Stimulated activated naive B cell treated with anti-CD40 and anti-IgM and Interleukin-4, amounts not matched to agents 10 μg/mL and 1 μg/mL and 100 μg/mL, for 72 hours (primary cell): ENCODE data around the gene RHOT2.

Experiments
- ATAC-seq, 2 donors: fragments of 150-1000 bp; cut with Tn5 transposase; replicated peaks; 2 replicates each; pipeline ENCODE4 v1.10.0; 2021; ENCODE audit warnings: moderate library complexity in 1 of 2
- DNase-seq: peaks from one replicate; pipeline ENCODE4 v3.0.0; 2021
- H3K27ac Mint-ChIP-seq: one replicate; pipeline ENCODE4 v1.8.0; 2022; ENCODE audit warnings: mild to moderate bottlenecking, mixed read lengths
- H3K27me3 Mint-ChIP-seq, 2 donors: one replicate each; pipeline ENCODE4 v1.8.0; 2022; ENCODE audit warnings: mixed read lengths in 2 of 2
- H3K36me3 Mint-ChIP-seq, 2 donors: one replicate each; pipeline ENCODE4 v1.8.0; 2022; ENCODE audit warnings: mixed read lengths in 2 of 2, mild to moderate bottlenecking in 1 of 2
- H3K4me1 Mint-ChIP-seq, 2 donors: one replicate each; pipeline ENCODE4 v1.8.0; 2022; ENCODE audit warnings: mixed read lengths in 2 of 2, mild to moderate bottlenecking in 1 of 2
- H3K4me3 Mint-ChIP-seq, 2 donors: one replicate each; pipeline ENCODE4 v1.8.0; 2022; ENCODE audit warnings: mild to moderate bottlenecking in 2 of 2, mixed read lengths in 2 of 2, moderate library complexity in 1 of 2
- H3K9me3 Mint-ChIP-seq, 2 donors: one replicate each; pipeline ENCODE4 v1.8.0; 2022; ENCODE audit warnings: mixed read lengths in 2 of 2, mild to moderate bottlenecking in 1 of 2

Gene RHOT2

DNA sequence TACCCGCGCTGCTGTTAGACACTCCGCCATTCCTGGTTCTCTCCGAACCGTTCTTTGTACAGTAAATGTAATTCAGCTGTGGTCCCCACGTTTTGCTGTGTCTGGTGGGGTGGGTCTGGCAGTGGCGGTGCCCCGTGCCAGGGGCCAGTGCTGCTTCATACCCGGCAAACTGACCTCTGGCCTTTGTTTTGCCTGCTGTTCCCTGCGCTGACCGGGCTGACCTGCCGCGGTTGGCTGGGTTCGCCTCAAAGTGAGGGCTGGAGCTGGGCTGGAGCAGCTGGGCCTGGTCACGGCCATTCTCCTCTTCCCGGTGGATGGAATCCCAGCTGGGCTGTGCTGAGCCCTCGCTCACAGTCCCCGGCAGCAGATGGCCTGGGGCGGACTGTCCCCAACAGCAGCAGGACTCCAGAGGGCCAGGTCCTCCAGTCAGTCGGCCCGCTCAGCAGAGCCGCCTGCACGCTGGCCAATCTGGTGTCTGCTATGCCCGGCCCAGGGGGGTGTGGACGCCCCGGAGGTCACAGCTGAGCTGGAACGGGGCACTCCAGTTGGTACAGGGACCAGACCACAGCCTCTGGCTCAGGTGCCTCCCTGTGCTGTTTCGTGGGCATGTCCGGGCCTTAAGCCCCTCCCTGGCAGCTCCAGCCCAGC, 38.6 kb upstream of the RHOT2 start:
- Mint-ChIP-seq H3K4me3 (no peak overlapping the region), H3K27me3 (no peaks in the 10 kb centered on the region), H3K27ac (no peak overlapping the region), H3K9me3 (no peaks in the 10 kb centered on the region), H3K36me3 (peaks cover 11 to 15% of the 10 kb centered on the region in 2 donors), H3K4me1 (peaks cover 1% of the 10 kb centered on the region in 2 donors)
- no peak for ATAC-seq
- no peak for DNase-seq

DNA sequence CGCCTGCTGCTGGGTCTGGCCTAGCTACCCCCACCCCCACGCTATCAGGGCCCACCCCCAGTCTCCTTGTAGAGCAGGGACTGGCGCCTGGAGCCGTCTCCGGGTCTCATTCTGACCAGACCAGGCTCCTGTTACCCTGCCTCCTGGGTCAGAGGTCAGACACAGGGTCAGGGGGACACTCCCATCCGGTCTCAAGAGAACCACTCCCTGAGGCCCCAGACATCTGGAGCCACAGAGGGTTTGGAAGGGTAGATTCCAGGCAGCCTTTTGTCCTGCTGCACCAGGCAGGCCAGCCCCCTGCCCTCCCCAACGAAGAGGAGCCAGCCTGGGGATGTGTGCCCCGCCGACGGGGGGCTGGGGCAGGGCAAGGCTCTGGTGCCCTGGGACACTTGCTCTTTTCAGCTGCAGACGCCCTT, 38.1 kb upstream of the RHOT2 start:
- no peak overlapping the region for H3K4me3 Mint-ChIP-seq

DNA sequence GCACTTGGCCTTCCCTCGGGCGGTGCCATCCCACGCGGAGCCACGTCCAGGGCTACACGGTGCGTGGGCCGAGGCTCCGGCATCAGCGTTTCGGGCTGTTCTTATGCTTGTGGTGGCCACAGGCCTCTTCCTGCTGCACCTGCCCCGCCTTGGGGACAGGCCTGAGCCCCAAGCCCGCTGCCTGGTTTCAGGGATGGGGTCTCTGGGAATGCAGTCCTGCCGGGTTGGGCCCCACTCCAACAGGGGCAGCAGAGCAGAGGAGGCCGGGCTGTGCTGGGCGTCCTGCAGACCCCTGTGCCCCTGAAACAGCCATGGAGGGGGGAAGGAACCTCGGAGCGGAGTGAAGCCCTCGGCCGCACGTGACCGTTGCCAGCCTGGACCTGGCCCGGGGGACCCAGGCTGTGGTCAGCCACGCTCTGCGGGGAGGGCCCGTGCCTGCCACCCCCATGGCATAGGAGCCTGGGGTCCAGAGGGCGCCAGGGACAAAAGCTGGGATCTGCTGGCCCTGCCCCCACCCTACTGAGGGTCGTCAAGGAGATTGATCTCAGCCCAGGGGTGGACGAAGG, 37.6 kb upstream of the RHOT2 start:
- H3K27me3 Mint-ChIP-seq = no peaks in the 10 kb centered on the region
- peaks cover 11 to 15% of the 10 kb centered on the region in 2 donors for H3K36me3 Mint-ChIP-seq
- no peak overlapping the region for H3K27ac Mint-ChIP-seq
- no peaks in the 10 kb centered on the region for H3K9me3 Mint-ChIP-seq
- no peak for ATAC-seq
- no peak overlapping the region for H3K4me3 Mint-ChIP-seq
- H3K4me1 Mint-ChIP-seq = peaks cover 6 to 10% of the 10 kb centered on the region in 2 donors
- no peak for DNase-seq

More for the DNA sequence above, 38.1 kb upstream of the RHOT2 start:
- Mint-ChIP-seq H3K4me1 (peaks cover 3 to 6% of the 10 kb centered on the region in 2 donors), H3K27ac (peak overlapping the region; percentile 67), H3K9me3 (no peaks in the 10 kb centered on the region), H3K36me3 (peaks cover 11 to 15% of the 10 kb centered on the region in 2 donors), H3K27me3 (no peaks in the 10 kb centered on the region)
- ATAC-seq (no peak), DNase-seq (no peak)

DNA sequence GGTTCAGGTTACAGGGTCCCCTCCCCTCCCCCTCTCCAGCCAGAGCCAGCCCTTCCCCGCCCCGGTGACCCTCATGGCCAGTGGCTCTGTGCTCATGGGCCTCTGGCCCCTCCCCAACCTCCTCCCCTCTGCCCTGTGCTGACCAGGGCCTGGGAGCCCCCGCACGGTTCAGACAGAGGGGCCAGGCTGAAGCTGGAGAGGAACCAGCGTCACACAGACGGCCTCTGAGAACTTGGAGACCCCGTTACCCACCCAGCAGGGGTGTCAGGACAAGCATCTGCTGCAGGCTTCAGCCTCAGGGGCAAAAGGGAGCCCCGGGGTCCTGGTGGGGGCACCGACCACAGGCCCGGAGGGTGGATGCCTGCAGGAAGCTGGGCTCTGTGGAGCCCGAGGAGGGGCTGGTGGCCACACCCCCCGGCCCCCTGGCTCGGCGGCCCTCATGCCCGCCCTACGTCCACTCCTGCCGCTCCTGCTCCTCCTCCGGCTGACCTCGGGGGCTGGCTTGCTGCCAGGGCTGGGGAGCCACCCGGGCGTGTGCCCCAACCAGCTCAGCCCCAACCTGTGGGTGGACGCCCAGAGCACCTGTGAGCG, 37.0 kb upstream of the RHOT2 start, which contains the start of gene WFIKKN1:
Gene WFIKKN1 (plus strand): TSS at position 171 of the 591 bp plus-strand sequence. CDS start 269 bp downstream, at position 440.
- no peak for ATAC-seq
- Mint-ChIP-seq H3K27me3 (no peaks in the 10 kb centered on the region), H3K4me3 (peak within 1 kb of the TSS in 1 of 2 donors; percentile 28), H3K9me3 (no peaks in the 10 kb centered on the region), H3K36me3 (peaks cover 11 to 15% of the 10 kb centered on the region in 2 donors), H3K27ac (peak within 1 kb of the TSS; percentile 67), H3K4me1 (peaks cover 6 to 10% of the 10 kb centered on the region in 2 donors)
- DNase-seq = no peak

DNA sequence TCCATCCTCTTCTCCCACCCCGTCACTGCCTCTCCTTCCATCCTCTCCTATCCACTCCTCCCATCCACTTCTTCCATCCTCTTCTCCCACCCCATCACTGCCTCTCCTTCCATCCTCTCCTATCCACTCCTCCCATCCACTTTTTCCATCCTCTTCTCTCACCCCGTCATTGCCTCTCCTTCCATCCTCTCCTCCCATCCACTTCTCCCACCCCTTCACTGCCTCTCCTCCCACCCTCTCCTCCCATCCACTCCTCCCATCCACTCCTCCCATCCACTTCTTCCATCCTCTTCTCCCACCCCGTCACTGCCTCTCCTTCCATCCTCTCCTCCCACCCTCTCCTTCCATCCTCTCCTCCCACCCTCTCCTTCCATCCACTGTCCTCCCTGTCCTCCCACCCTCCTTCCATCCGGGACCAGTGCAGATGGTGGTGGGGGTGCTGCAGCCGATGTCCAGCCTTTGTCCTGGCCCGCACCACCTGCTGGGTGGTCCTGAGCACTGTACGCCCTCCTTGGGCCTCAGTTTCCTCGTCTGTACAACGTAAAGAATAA, 36.0 kb upstream of the RHOT2 start:
- Mint-ChIP-seq H3K4me1 (peaks cover 13 to 18% of the 10 kb centered on the region in 2 donors), H3K4me3 (peak overlapping the region in 1 of 2 donors; percentile 28), H3K27me3 (peaks cover 5% of the 10 kb centered on the region in 2 donors), H3K36me3 (peaks cover 13% of the 10 kb centered on the region in 2 donors), H3K9me3 (peaks cover 0 to 2% of the 10 kb centered on the region in 2 donors), H3K27ac (peak overlapping the region; percentile 57)
- DNase-seq (no peak), ATAC-seq (no peak)

DNA sequence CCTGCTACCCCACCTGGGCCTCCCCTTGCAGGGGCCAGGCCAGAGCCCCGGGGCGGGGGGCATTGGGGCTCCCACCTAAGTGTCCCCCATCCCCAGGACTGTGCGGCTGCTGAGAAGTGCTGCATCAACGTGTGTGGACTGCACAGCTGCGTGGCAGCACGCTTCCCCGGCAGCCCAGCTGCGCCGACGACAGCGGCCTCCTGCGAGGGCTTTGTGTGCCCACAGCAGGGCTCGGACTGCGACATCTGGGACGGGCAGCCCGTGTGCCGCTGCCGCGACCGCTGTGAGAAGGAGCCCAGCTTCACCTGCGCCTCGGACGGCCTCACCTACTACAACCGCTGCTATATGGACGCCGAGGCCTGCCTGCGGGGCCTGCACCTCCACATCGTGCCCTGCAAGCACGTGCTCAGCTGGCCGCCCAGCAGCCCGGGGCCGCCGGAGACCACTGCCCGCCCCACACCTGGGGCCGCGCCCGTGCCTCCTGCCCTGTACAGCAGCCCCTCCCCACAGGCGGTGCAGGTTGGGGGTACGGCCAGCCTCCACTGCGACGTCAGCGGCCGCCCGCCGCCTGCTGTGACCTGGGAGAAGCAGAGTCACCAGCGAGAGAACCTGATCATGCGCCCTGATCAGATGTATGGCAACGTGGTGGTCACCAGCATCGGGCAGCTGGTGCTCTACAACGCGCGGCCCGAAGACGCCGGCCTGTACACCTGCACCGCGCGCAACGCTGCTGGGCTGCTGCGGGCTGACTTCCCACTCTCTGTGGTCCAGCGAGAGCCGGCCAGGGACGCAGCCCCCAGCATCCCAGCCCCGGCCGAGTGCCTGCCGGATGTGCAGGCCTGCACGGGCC, 35.2 kb upstream of the RHOT2 start:
- H3K27ac Mint-ChIP-seq = no peak overlapping the region
- H3K36me3 Mint-ChIP-seq = peaks cover 7 to 13% of the 10 kb centered on the region in 2 donors
- H3K27me3 Mint-ChIP-seq = peaks cover 5 to 6% of the 10 kb centered on the region in 2 donors
- peaks cover 0 to 2% of the 10 kb centered on the region in 2 donors for H3K9me3 Mint-ChIP-seq
- H3K4me1 Mint-ChIP-seq = peaks cover 15 to 18% of the 10 kb centered on the region in 2 donors
- ATAC-seq = no peak
- no peak for DNase-seq
- no peak overlapping the region for H3K4me3 Mint-ChIP-seq

DNA sequence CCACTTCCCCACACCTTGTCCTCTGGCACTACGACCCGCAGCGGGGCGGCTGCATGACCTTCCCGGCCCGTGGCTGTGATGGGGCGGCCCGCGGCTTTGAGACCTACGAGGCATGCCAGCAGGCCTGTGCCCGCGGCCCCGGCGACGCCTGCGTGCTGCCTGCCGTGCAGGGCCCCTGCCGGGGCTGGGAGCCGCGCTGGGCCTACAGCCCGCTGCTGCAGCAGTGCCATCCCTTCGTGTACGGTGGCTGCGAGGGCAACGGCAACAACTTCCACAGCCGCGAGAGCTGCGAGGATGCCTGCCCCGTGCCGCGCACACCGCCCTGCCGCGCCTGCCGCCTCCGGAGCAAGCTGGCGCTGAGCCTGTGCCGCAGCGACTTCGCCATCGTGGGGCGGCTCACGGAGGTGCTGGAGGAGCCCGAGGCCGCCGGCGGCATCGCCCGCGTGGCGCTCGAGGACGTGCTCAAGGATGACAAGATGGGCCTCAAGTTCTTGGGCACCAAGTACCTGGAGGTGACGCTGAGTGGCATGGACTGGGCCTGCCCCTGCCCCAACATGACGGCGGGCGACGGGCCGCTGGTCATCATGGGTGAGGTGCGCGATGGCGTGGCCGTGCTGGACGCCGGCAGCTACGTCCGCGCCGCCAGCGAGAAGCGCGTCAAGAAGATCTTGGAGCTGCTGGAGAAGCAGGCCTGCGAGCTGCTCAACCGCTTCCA, 34.4 kb upstream of the RHOT2 start:
- no peak overlapping the region for H3K27ac Mint-ChIP-seq
- no peak overlapping the region for H3K4me3 Mint-ChIP-seq
- H3K36me3 Mint-ChIP-seq = peaks cover 6 to 13% of the 10 kb centered on the region in 2 donors
- no peak for DNase-seq
- H3K4me1 Mint-ChIP-seq = peaks cover 15 to 18% of the 10 kb centered on the region in 2 donors
- no peak for ATAC-seq
- H3K27me3 Mint-ChIP-seq = peaks cover 5 to 6% of the 10 kb centered on the region in 2 donors
- H3K9me3 Mint-ChIP-seq = peaks cover 0 to 2% of the 10 kb centered on the region in 2 donors

DNA sequence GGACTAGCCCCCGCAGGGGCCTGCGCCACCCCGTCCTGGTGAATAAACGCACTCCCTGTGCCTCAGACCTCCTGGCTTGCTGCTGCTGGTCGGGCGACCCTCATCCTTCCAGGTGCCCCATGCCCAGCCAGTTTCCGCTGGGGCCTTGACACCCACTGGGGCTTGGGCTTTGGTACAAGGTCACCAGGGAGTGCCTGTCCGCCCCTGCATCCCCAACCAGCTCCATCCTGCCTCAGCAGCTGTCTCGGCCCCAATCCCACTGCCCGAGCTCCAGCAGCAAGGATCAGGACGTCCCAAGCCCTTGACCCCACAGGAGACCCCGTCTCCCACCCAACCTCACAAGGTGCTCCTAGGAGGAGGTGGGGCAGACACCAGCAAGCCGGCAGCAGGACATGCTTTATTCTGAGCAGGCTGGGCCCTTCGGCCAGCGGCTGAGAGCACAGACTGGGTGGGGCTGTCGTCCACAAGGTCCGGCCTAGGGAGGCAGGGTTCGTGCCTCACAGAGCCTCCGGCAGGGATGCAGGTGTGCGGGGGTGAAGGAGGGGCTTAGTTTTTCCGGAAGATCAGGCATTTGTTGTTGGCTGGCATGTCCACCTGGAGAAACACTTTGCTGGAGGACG, 33.8 kb upstream of the RHOT2 start:
- Mint-ChIP-seq H3K27me3 (peaks cover 5 to 6% of the 10 kb centered on the region in 2 donors), H3K27ac (no peak overlapping the region), H3K36me3 (peaks cover 6 to 7% of the 10 kb centered on the region in 2 donors), H3K4me3 (peak overlapping the region; percentile 53 to 61), H3K4me1 (peaks cover 18 to 23% of the 10 kb centered on the region in 2 donors), H3K9me3 (peaks cover 0 to 2% of the 10 kb centered on the region in 2 donors)
- ATAC-seq (no peak), DNase-seq (no peak)

DNA sequence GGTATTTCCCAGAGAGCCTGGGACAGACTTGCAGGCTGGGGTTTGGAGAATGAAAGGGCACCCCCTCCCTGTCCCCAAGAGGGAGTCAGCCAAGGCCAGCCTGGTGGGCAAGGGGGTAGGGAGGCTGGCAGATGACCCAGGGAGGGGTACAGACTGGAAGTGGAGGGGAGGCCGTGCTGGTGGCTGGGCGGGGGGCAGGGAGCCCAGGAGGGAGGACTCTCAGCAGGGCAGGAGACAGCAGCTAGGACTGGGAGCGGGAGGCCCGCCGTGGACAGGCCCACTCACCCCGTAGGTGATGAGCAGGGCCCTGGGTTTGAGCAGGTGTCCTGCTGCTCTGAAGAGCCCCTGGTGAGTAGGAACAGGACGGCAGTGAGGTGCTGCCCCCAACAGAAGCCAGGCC, 32.9 kb upstream of the RHOT2 start:
- DNase-seq (no peak), ATAC-seq (no peak)
- Mint-ChIP-seq H3K27me3 (peaks cover 5 to 6% of the 10 kb centered on the region in 2 donors), H3K27ac (peak overlapping the region; percentile 62), H3K36me3 (peaks cover 6 to 7% of the 10 kb centered on the region in 2 donors), H3K9me3 (peaks cover 0 to 2% of the 10 kb centered on the region in 2 donors), H3K4me1 (peaks cover 18 to 24% of the 10 kb centered on the region in 2 donors), H3K4me3 (peak overlapping the region; percentile 78 to 80)

DNA sequence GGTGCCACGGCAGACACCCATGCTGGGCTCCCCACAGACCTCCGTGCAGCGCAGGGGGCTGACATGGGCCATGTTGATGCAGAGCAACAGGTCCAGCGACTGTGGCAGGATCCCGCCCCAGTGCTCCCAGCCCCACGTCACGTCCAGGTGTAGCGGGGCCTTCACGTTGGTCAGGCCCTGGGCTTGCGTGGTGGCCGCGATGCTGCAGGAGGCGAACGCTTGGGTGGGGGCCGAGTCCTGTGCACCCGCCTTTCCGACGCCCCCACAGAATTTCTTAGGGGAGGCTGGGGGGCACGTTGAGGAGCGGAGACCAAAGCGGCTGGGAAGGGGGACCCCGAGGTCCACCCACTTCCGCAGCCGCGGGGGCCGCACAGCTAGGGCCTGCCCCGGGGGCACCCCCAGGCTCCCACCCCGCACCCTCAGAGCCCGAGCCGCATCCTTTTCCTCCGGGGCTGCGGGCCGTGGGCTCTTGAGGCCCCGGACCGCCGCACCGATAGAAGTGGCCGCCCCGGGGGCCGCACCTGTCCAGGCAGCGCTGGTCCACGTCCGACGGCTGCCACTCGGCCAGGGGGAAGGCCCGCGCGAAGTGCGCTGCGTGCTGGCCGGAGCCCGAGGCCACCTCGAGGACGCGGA, 32.2 kb upstream of the RHOT2 start:
- no peak for DNase-seq
- Mint-ChIP-seq H3K4me1 (peaks cover 20 to 29% of the 10 kb centered on the region in 2 donors), H3K9me3 (peaks cover 0 to 2% of the 10 kb centered on the region in 2 donors), H3K27me3 (peaks cover 5 to 6% of the 10 kb centered on the region in 2 donors), H3K4me3 (peak overlapping the region; percentile 93 to 94), H3K36me3 (peaks cover 6 to 7% of the 10 kb centered on the region in 2 donors), H3K27ac (no peak overlapping the region)
- peak; percentile 3 to 4 for ATAC-seq

DNA sequence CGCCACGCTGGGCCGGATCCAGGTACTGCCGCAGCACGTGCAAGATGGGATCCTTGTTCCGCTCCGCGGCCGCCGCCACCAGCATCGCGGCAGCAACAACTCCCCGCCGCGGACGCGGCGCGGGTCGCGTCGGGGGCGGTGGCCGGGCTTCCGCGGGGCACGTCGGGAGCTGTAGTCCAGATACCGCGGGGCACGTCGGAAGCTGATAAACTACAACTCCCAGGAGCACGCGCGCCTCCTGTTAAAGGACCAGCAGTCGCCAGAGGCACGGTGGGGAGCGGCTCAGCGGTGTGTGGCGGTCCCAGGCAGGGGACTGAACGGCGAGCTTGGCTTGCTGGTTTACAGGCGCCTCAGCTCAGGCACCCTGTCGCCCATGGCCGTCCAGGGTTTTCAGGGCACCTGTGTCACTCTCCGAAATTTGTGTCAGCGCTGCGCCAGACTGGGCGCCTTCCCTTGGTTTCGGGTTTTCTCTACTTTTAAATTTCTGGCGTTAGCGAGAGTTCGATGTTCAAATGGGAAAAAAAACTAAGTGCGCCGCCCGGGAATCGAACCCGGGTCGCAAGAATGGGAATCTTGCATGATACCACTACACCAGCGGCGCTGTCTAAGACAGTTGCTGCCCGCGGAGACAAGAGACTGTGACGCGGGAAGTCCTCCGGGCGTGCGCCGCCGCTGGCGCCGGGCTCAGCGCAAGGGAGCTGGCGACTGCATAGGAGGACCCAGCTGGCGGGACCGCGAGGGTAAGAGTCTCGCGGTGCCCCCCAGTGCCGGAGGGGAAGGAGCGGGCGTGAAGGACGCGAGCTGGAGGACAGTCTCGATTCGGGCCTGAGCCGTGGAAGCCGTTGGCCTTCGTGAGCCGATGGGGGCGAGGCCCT, 31.5 kb upstream of the RHOT2 start, which contains the start of gene METTL26:
Gene METTL26 (minus strand): TSS at position 100 of the 875 bp plus-strand sequence. CDS start 15 bp downstream, at position 85.
- Mint-ChIP-seq H3K36me3 (peaks cover 6 to 7% of the 10 kb centered on the region in 2 donors), H3K27me3 (peaks cover 5 to 6% of the 10 kb centered on the region in 2 donors), H3K27ac (peak within 1 kb of the TSS; percentile 100), H3K9me3 (peaks cover 0 to 2% of the 10 kb centered on the region in 2 donors), H3K4me3 (peak within 1 kb of the TSS; percentile 93 to 94), H3K4me1 (peaks cover 20 to 29% of the 10 kb centered on the region in 2 donors)
- DNase-seq = peak; percentile 88
- ATAC-seq = peak; percentile 91 to 92
